ENCODE data around the gene UQCR10. TPM values are rescaled to one million over a fixed set of nuclear protein-coding genes. Genes with fewer than 3 reads are reported as not detected.

UQCR10 gene
- total RNA-seq, 1 donor from 2014 or later = 65.5 TPM

Other genes with a start within 250 kb of the UQCR10 start
- 17.4 TPM for gene THOC5, start 213.6 kb upstream of the UQCR10 start, total RNA-seq
- 119 TPM for gene NIPSNAP1, start 186.3 kb upstream of the UQCR10 start, total RNA-seq
- gene NF2, start 163.7 kb upstream of the UQCR10 start, total RNA-seq = 17.3 TPM
- gene CABP7, start 47.4 kb upstream of the UQCR10 start, total RNA-seq = not detected
- 11.1 TPM for gene ZMAT5, start 362 bp upstream of the UQCR10 start, total RNA-seq
- 46.9 TPM for gene ASCC2, start 70.9 kb downstream of the UQCR10 start, total RNA-seq
- gene MTMR3, start 115.8 kb downstream of the UQCR10 start, total RNA-seq = 12.8 TPM